Osteoblast (primary cell): Measurements from ENCODE around the gene SLX9. TPM values are rescaled to one million over a fixed set of nuclear protein-coding genes. Genes with fewer than 3 reads are reported as not detected.

ENCODE experiments used
- DNase-seq: peaks from one replicate; pipeline ENCODE4 v3.0.0; 2011; ENCODE audit warnings: low spot score, mixed read lengths; ENCODE audit not compliant: insufficient read length; ENCODE audit errors: missing footprints
- H2AFZ ChIP-seq: 2 replicates; pipeline ENCODE4 v1.6.0; 2011; ENCODE audit warnings: mild to moderate bottlenecking, low read length
- H3K27ac ChIP-seq: 2 replicates; pipeline ENCODE4 v1.5.1; 2011; ENCODE audit warnings: mild to moderate bottlenecking, low read depth, low read length, moderate library complexity
- H3K27me3 ChIP-seq: 2 replicates; pipeline ENCODE4 v1.6.0; 2012; ENCODE audit warnings: mild to moderate bottlenecking, control low read depth, inconsistent platforms, low read length, moderate library complexity; ENCODE audit not compliant: insufficient read depth
- H3K36me3 ChIP-seq: 2 replicates; pipeline ENCODE4 v1.5.1; 2011; ENCODE audit warnings: mild to moderate bottlenecking, low read length, control low read depth, moderate library complexity; ENCODE audit not compliant: insufficient read depth
- H3K4me1 ChIP-seq: 2 replicates; pipeline ENCODE4 v1.5.1; 2011; ENCODE audit warnings: mild to moderate bottlenecking, low read length, control low read depth, moderate library complexity; ENCODE audit not compliant: insufficient read depth
- H3K4me2 ChIP-seq: 2 replicates; pipeline ENCODE4 v1.6.0; 2011; ENCODE audit warnings: mild to moderate bottlenecking, low read length; ENCODE audit not compliant: insufficient read depth
- H3K4me3 ChIP-seq: fragments of 200-600 bp; sonication (generic); 3 replicates; pipeline ENCODE4 v1.5.1; 2012; ENCODE audit warnings: mild to moderate bottlenecking, low read length, inconsistent platforms; ENCODE audit not compliant: insufficient read depth
- H3K79me2 ChIP-seq: 2 replicates; pipeline ENCODE4 v1.6.0; 2012; ENCODE audit warnings: mild to moderate bottlenecking, low read length, control low read depth, inconsistent platforms; ENCODE audit not compliant: insufficient read depth
- H3K9me3 ChIP-seq: 2 replicates; pipeline ENCODE4 v1.5.1; 2011; ENCODE audit warnings: low read depth, low read length, control low read depth
- H4K20me1 ChIP-seq: 2 replicates; pipeline ENCODE4 v1.6.0; 2012; ENCODE audit warnings: mild to moderate bottlenecking, low read length, control low read depth; ENCODE audit not compliant: insufficient read depth
- total RNA-seq: library from RNA; depleted of rRNA; stranded (reverse); fragments of >200 nt; gene quantifications from 2 replicates; pipeline ENCODE4 v1.2.3, GENCODE V29; 2012
- TF ChIP-seq, protein P1 (sequence below): IDR thresholded peaks from 2 replicates; pipeline ENCODE4 v1.5.1; 2011; ENCODE audit warnings: mild to moderate bottlenecking, low read depth, low read length, moderate library complexity; ENCODE audit errors: extremely low read depth

Gene SLX9
- total RNA-seq, 1 donor: 9.4 TPM

DNA sequence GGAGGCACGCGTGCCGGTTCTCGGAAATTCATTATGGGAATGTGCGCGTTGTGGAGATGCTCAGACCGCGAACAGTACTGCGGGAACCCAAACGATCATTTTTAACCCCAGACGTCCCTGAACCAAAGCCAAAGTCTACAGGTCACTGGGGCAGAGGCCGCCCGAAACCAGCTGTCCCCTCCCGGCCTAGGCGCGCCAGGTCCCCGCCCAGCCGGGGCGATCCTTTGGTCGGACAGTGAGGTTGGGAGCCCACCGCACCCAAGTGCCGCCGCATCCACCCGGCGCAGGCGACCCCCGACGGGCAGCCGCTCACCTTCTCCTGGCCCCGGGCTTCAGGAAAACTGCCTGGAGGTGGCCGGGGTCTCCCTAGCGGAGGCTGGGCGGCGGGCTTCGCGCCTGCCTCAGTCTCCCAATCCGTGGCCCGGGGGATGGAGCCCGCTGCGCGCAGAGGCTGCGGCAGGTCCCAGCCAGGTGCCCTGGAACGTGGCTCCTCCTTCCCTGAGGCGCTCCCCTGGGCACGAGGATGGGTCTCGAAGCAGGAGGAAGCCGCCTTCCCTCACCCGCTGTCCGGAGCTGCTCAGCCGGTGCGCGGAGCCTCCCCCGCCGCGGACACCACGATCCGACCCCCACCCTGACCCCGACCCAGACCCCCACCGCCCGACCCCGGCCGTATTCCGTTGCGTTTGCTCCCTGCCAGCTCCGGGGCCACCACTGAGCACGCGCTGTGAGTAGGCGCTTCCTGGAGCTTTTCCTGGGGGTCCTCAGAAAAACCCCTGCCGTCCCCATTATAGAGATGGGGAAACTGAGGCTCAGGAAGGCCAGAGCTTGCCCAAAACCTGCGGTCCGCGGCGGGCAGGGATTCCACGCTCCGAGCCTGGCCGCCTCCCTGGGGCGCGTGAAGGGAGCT lies 8.1 kb upstream of the SLX9 start:
- peaks cover 7% of the 10 kb centered on the region for H4K20me1 ChIP-seq
- peak overlapping the region; percentile 23 for H3K27ac ChIP-seq
- TF ChIP-seq, protein P1, sequence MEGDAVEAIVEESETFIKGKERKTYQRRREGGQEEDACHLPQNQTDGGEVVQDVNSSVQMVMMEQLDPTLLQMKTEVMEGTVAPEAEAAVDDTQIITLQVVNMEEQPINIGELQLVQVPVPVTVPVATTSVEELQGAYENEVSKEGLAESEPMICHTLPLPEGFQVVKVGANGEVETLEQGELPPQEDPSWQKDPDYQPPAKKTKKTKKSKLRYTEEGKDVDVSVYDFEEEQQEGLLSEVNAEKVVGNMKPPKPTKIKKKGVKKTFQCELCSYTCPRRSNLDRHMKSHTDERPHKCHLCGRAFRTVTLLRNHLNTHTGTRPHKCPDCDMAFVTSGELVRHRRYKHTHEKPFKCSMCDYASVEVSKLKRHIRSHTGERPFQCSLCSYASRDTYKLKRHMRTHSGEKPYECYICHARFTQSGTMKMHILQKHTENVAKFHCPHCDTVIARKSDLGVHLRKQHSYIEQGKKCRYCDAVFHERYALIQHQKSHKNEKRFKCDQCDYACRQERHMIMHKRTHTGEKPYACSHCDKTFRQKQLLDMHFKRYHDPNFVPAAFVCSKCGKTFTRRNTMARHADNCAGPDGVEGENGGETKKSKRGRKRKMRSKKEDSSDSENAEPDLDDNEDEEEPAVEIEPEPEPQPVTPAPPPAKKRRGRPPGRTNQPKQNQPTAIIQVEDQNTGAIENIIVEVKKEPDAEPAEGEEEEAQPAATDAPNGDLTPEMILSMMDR: no peak
- H3K4me2 ChIP-seq: peak overlapping the region; percentile 76
- no peaks in the 10 kb centered on the region for H3K79me2 ChIP-seq
- no peaks in the 10 kb centered on the region for H3K9me3 ChIP-seq
- DNase-seq: no peak
- no peaks in the 10 kb centered on the region for H3K36me3 ChIP-seq
- H2AFZ ChIP-seq: no peak overlapping the region
- H3K4me1 ChIP-seq: peaks cover 41% of the 10 kb centered on the region
- H3K27me3 ChIP-seq: peaks cover 5% of the 10 kb centered on the region
- peak overlapping the region; percentile 73 for H3K4me3 ChIP-seq

DNA sequence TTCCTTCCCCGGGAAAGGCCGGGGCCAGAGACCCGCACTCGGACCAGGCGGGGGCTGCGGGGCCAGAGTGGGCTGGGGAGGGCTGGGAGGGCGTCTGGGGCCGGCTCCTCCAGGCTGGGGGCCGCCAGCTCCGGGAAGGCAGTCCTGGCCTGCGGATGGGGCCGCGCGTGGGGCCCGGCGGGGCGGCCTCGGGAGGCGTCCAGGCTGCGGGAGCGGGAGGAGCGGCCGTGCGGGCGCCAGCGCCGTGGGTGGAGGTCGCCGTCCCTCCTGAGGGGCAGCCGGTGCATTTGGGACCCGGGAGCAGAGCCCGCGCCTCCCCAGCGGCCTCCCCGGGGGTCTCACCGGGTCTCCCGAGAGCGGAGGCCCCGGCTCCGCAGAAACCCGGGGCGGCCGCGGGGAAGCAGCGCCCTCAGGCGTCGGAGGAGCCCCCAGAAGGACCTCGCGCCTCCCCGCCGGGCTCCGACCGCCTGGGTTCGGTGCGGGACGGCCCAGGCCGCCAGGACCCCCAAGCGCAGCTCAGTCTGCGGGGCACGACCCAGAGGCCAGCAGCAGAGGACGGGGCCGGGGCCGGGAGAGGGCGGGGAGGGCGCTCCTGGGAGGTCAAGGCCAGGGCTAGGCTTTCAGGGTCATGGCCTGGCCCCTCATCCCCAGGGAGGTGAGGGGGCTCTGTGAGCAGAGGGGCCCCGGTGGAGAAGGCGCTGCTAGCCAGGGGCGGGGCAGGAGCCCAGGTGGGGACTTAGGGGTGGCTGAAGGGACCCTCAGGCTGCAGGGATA lies 7.2 kb upstream of the SLX9 start:
- peak overlapping the region; percentile 76 for H3K4me2 ChIP-seq
- TF ChIP-seq, protein P1: peak; percentile 39
- no peaks in the 10 kb centered on the region for H3K36me3 ChIP-seq
- peaks cover 32% of the 10 kb centered on the region for H3K4me1 ChIP-seq
- H3K27me3 ChIP-seq: peaks cover 5% of the 10 kb centered on the region
- peaks cover 7% of the 10 kb centered on the region for H4K20me1 ChIP-seq
- H3K9me3 ChIP-seq: no peaks in the 10 kb centered on the region
- H2AFZ ChIP-seq: no peak overlapping the region
- DNase-seq: peak; percentile 94
- no peak overlapping the region for H3K27ac ChIP-seq
- H3K4me3 ChIP-seq: peak overlapping the region; percentile 73
- H3K79me2 ChIP-seq: no peaks in the 10 kb centered on the region

DNA sequence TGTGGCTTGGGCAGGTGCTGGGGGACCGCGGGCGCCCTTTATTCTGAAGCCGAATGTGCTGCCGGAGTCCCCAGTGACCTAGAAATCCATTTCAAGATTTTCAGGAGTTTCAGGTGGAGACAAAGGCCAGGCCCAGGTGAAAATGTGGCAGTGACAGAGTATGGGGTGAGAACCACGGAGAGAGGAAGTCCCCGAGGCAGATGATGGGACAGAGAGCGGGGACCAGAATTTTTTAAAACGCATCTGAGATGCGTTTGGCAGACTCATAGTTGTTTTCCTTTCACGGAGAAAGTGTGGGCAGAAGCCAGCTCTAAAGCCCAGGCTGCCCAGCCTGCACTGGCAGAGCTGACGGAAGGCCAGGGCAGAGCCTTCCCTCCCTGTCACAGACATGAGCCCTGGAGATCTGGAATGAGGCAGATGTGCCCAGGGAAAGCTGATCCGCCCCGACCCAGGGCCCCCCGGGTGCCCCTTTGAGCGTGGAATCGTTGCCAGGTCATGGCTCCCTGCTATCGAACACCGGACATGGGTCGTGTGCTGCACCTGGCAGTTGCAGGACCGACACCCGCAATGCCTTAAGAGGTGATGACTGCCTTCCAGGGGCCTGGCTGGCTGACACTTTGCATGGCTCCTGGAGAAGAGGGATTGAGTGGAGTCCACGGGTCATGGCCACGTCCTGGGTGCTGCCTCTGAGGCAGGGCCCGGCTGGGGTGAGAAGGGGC lies 6.5 kb upstream of the SLX9 start:
- Histone ChIP-seq H3K4me2 (peak overlapping the region; percentile 76), H4K20me1 (peaks cover 7% of the 10 kb centered on the region), H2AFZ (no peak overlapping the region), H3K27me3 (peaks cover 5% of the 10 kb centered on the region), H3K36me3 (no peaks in the 10 kb centered on the region), H3K4me3 (peak overlapping the region; percentile 73), H3K9me3 (no peaks in the 10 kb centered on the region), H3K79me2 (no peaks in the 10 kb centered on the region), H3K27ac (no peak overlapping the region), H3K4me1 (peaks cover 25% of the 10 kb centered on the region)
- TF ChIP-seq, protein P1: no peak
- no peak for DNase-seq
